ENCODE measurements around the gene MSANTD1. TPM values are rescaled to one million over a fixed set of nuclear protein-coding genes. Genes with fewer than 3 reads are reported as not detected.

Gene MSANTD1
- total RNA-seq, 4 donors from 2014 or later, result 0.19 to 0.51 TPM; not detected in 2

DNA sequence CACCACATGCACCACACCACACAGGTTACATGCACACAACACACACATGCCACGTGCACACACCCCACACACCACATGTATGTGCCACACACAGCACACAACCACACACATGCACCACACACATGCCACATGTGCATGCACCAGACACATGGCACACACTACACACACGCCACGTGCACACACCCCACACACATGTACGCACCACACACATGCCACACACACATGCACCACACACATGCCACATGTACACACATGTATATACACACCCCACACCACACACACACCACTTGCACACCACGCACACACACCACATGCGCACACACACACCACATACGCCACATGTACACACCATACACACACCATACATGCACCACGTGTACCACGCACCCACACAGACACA is 19.6 kb upstream of the MSANTD1 start:
- TF ChIP-seq, protein P1, sequence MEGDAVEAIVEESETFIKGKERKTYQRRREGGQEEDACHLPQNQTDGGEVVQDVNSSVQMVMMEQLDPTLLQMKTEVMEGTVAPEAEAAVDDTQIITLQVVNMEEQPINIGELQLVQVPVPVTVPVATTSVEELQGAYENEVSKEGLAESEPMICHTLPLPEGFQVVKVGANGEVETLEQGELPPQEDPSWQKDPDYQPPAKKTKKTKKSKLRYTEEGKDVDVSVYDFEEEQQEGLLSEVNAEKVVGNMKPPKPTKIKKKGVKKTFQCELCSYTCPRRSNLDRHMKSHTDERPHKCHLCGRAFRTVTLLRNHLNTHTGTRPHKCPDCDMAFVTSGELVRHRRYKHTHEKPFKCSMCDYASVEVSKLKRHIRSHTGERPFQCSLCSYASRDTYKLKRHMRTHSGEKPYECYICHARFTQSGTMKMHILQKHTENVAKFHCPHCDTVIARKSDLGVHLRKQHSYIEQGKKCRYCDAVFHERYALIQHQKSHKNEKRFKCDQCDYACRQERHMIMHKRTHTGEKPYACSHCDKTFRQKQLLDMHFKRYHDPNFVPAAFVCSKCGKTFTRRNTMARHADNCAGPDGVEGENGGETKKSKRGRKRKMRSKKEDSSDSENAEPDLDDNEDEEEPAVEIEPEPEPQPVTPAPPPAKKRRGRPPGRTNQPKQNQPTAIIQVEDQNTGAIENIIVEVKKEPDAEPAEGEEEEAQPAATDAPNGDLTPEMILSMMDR (IDR thresholded peaks at IDR 0.05; ENCODE audit: low read depth), result no peak

GRCh38 chr4:3229964-3230363 is 19.0 kb upstream of the MSANTD1 start:
- TF ChIP-seq, protein P1 (IDR thresholded peaks at IDR 0.05; ENCODE audit: low read depth), result no peak

DNA sequence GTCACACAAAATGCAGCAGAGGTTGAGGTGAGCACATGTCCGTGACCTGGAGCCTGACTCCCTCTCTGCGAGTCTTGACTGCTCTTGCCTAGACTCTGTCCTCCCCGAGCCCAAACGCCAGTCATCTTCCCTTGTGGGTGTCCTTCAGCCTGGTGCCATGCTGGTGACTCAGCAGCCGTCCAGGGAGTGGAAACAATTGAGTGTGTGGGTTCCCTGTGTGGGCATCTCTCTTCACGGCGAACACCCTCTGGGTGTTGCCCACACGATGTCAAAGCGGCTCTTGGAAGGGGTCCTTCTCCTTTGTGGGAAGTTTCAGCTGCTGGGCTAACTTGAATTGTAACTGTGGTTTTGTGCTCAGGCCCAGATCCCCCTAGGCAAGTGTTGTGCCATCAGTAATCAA is 17.5 kb upstream of the MSANTD1 start:
- TF ChIP-seq, protein P1 (IDR thresholded peaks at IDR 0.05; ENCODE audit: low read depth), result no peak

GRCh38 chr4:3232001-3232400 is 17.0 kb upstream of the MSANTD1 start:
- TF ChIP-seq, protein P1 (IDR thresholded peaks at IDR 0.05; ENCODE audit: low read depth), result no peak

DNA sequence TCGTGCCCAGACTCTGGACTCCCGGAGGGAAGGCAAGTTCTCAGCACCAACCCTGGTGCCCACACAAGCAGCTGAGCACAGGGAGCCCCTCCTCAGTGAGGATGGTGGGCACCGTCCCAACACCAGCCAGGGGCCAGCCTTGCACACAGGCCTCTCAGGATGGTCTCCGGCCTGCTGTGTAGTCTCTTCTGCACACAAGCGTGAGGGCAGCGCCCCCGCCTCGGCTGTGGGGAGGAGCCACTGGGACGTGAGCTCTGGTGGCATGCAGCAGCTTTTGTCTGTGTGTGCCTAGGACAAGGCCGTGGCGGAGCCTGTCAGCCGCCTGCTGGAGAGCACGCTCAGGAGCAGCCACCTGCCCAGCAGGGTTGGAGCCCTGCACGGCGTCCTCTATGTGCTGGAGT is 16.1 kb upstream of the MSANTD1 start:
- TF ChIP-seq, protein P1 (IDR thresholded peaks at IDR 0.05; ENCODE audit: low read depth), result no peak

DNA sequence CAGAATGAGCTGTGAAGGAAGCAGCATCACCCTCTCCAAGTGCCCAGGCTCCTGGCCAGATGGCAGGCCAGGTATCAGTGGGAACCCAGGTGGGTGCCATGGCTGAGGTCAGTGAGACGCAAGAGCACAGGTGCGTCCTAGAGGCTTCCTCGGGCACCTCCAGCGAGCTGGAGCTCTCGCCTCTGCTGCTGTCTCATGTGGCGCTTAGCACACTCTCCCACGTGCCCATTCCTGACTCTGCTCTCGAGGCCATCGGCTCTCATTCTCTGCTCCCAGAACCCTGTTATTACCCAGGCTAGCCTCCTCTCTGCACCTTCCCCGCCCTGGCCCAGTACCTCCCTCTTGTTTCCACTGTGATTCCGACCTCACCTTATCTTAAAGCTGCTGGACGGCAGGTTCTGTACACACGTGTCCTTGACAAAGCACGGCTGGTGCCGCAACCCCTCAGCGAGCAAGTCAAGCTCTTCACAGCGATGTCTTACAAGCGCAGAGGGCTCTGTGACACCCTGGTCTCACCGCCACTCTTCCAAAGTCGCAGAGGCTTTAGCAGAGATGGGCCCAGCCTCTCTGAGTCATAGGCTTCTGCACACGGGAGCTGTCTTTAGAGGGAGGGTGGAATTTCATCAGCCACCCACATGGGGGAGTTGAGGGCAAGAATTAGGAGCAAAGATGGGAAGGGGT is 15.4 kb upstream of the MSANTD1 start:
- TF ChIP-seq, protein P1 (IDR thresholded peaks at IDR 0.05; ENCODE audit: low read depth), result no peak

GRCh38 chr4:3234171-3235029 is 14.6 kb upstream of the MSANTD1 start:
- TF ChIP-seq, protein P1 (IDR thresholded peaks at IDR 0.05; ENCODE audit: low read depth), result no peak

Measured in subcutaneous adipose tissue (tissue), 4 donors.